Activated CD4-positive, alpha-beta T cell treated with anti-CD3 and anti-CD28 coated beads for 36 hours (primary cell): ENCODE results near the gene PCSK9. TPM values are rescaled to one million over a fixed set of nuclear protein-coding genes. Genes with fewer than 3 reads are reported as not detected.

ENCODE experiments used
- ATAC-seq: fragments of 200-7000 bp; cut with Tn5 transposase; one replicate; pipeline ENCODE4 v1.10.0; 2021; ENCODE audit warnings: mild to moderate bottlenecking, moderate library complexity
- CTCF ChIA-PET: fragments of 350-600 bp; sonication (Branson Sonifier 250); formaldehyde crosslinking; loops from one replicate; lab custom pipeline; 2021; ENCODE audit warnings: antibody characterized with exemption; lab: Charles Lee
- POLR2A ChIA-PET: fragments of 350-600 bp; sonication (Branson Sonifier 250); formaldehyde crosslinking; loops from one replicate; lab custom pipeline; 2021; ENCODE audit warnings: antibody characterized with exemption, inconsistent platforms; lab: Charles Lee
- DNase-seq: peaks from one replicate; pipeline ENCODE4 v3.0.0-alpha.2; 2020
- H3K27ac Mint-ChIP-seq: one replicate; pipeline ENCODE4 v1.8.0; 2021; ENCODE audit warnings: mixed read lengths
- H3K27me3 Mint-ChIP-seq: one replicate; pipeline ENCODE4 v1.8.0; 2021; ENCODE audit warnings: mixed read lengths
- H3K36me3 Mint-ChIP-seq: one replicate; pipeline ENCODE4 v1.8.0; 2021; ENCODE audit warnings: low read depth, mixed read lengths
- H3K4me1 Mint-ChIP-seq: one replicate; pipeline ENCODE4 v1.8.0; 2021; ENCODE audit warnings: mixed read lengths
- H3K4me3 Mint-ChIP-seq: one replicate; pipeline ENCODE4 v1.8.0; 2021; ENCODE audit warnings: mild to moderate bottlenecking, moderate library complexity, mixed read lengths
- H3K9me3 Mint-ChIP-seq: one replicate; pipeline ENCODE4 v1.8.0; 2021; ENCODE audit warnings: low read depth, mixed read lengths
- intact Hi-C, 2 experiments: fragments of 100-400 bp; cut with DNase I in 1 of 2; cut with micrococcal nuclease in 1 of 2; formaldehyde crosslinking; loops; one replicate each; pipeline versions ENCODE4 v1.14.2 to v1.15.1; 2022 to 2024; cut with DNase I, micrococcal nuclease
- total RNA-seq, 2 experiments: library from RNA; stranded (reverse); gene quantifications; one replicate each; pipeline ENCODE4 v1.2.3, GENCODE V29; 2021

The PCSK9 gene
- total RNA-seq, 2 experiments from 2014 or later, result not detected

- Mint-ChIP-seq H3K9me3 (no peaks in the 10 kb centered on the region), H3K4me3 (no peak overlapping the region), H3K27me3 (peaks cover 44% of the 10 kb centered on the region), H3K27ac (no peak overlapping the region), H3K36me3 (no peaks in the 10 kb centered on the region), H3K4me1 (no peaks in the 10 kb centered on the region)
- POLR2A ChIA-PET, result no interaction called here
- ATAC-seq (no peak), DNase-seq (no peak)
- CTCF ChIA-PET, result interaction anchor here (0.7 to 1.7 kb wide), 4 partner anchors 10 to 345 kb away, joined by 4 to 8 read pairs (median 4); no protein-coding TSS in a partner anchor
- intact Hi-C loops, result no loop called here
Observed at GRCh38 chr1:55034476-55035133, 4.7 kb upstream of the PCSK9 start.

GRCh38 chr1:55035904-55036303, 3.4 kb upstream of the PCSK9 start:
- ChIA-PET POLR2A (no interaction called here), CTCF (interaction anchor here (1.0 to 1.7 kb wide), 2 partner anchors 14 to 17 kb away, joined by 3 to 5 read pairs; no protein-coding TSS in a partner anchor)
- ATAC-seq (no peak), DNase-seq (no peak)
- H3K9me3 Mint-ChIP-seq, result no peaks in the 10 kb centered on the region
- intact Hi-C loops, result no loop called here
- H3K27me3 Mint-ChIP-seq, result peaks cover 49% of the 10 kb centered on the region
- H3K4me3 Mint-ChIP-seq, result no peak overlapping the region
- no peaks in the 10 kb centered on the region for H3K36me3 Mint-ChIP-seq
- no peak overlapping the region for H3K27ac Mint-ChIP-seq
- no peaks in the 10 kb centered on the region for H3K4me1 Mint-ChIP-seq

GRCh38 chr1:55037733-55038551, 1.4 kb upstream of the PCSK9 start:
- Mint-ChIP-seq H3K36me3 (no peaks in the 10 kb centered on the region), H3K9me3 (no peaks in the 10 kb centered on the region), H3K27ac (no peak overlapping the region), H3K4me3 (no peak overlapping the region), H3K27me3 (peaks cover 54% of the 10 kb centered on the region), H3K4me1 (no peaks in the 10 kb centered on the region)
- no peak for ATAC-seq
- POLR2A ChIA-PET, result interaction anchor here (0.5 kb wide), 1 partner anchor 448 kb away, joined by 7 read pairs; no protein-coding TSS in a partner anchor
- intact Hi-C loops, result no loop called here
- DNase-seq, result no peak
- CTCF ChIA-PET, result no interaction called here

- no peak overlapping the region for H3K4me3 Mint-ChIP-seq
- H3K27me3 Mint-ChIP-seq, result peaks cover 52% of the 10 kb centered on the region
- H3K4me1 Mint-ChIP-seq, result no peaks in the 10 kb centered on the region
- no peaks in the 10 kb centered on the region for H3K9me3 Mint-ChIP-seq
- POLR2A ChIA-PET, result no interaction called here
- H3K27ac Mint-ChIP-seq, result no peak overlapping the region
- DNase-seq (no peak), ATAC-seq (no peak)
- CTCF ChIA-PET, result no interaction called here
- H3K36me3 Mint-ChIP-seq, result no peaks in the 10 kb centered on the region
- intact Hi-C loops, result no loop called here
Observed at GRCh38 chr1:55038552-55038838, 853 bp upstream of the PCSK9 start.

- Mint-ChIP-seq H3K36me3 (no peaks in the 10 kb centered on the region), H3K9me3 (no peaks in the 10 kb centered on the region), H3K27me3 (peaks cover 54% of the 10 kb centered on the region), H3K4me3 (no peak overlapping the region), H3K4me1 (no peaks in the 10 kb centered on the region), H3K27ac (no peak overlapping the region)
- POLR2A ChIA-PET, result no interaction called here
- DNase-seq (no peak), ATAC-seq (no peak)
- intact Hi-C loops, result no loop called here
- CTCF ChIA-PET, result no interaction called here
Observed at GRCh38 chr1:55038974-55039341, 390 bp upstream of the PCSK9 start.

- ATAC-seq (no peak), DNase-seq (no peak)
- Mint-ChIP-seq H3K9me3 (no peaks in the 10 kb centered on the region), H3K36me3 (no peaks in the 10 kb centered on the region), H3K4me3 (no peak overlapping the region), H3K4me1 (no peaks in the 10 kb centered on the region), H3K27me3 (peaks cover 51% of the 10 kb centered on the region), H3K27ac (no peak overlapping the region)
- intact Hi-C loops, result no loop called here
- ChIA-PET POLR2A (no interaction called here), CTCF (interaction anchor here (0.5 to 0.6 kb wide), 2 partner anchors 100 to 1002 kb away, joined by 3 read pairs; no protein-coding TSS in a partner anchor)
Observed at GRCh38 chr1:55040083-55040932, 960 bp downstream of the PCSK9 start.

GRCh38 chr1:55040933-55041494, 1.7 kb downstream of the PCSK9 start:
- Mint-ChIP-seq H3K27me3 (peaks cover 46% of the 10 kb centered on the region), H3K9me3 (no peaks in the 10 kb centered on the region), H3K4me1 (no peaks in the 10 kb centered on the region), H3K4me3 (no peak overlapping the region), H3K27ac (no peak overlapping the region), H3K36me3 (no peaks in the 10 kb centered on the region)
- POLR2A ChIA-PET, result no interaction called here
- intact Hi-C loops, result no loop called here
- DNase-seq (no peak), ATAC-seq (peak; percentile 30)
- CTCF ChIA-PET, result interaction anchor here (0.5 to 0.6 kb wide), 2 partner anchors 101 to 1002 kb away, joined by 3 read pairs; no protein-coding TSS in a partner anchor

- intact Hi-C loops, result no loop called here
- no peak for ATAC-seq
- POLR2A ChIA-PET, result no interaction called here
- Mint-ChIP-seq H3K4me1 (no peaks in the 10 kb centered on the region), H3K4me3 (no peak overlapping the region), H3K27me3 (peaks cover 42% of the 10 kb centered on the region), H3K9me3 (no peaks in the 10 kb centered on the region), H3K36me3 (no peaks in the 10 kb centered on the region), H3K27ac (no peak overlapping the region)
- no peak for DNase-seq
- CTCF ChIA-PET, result no interaction called here
Observed at GRCh38 chr1:55041613-55042012, 2.3 kb downstream of the PCSK9 start.

GRCh38 chr1:55043011-55043410, 3.7 kb downstream of the PCSK9 start:
- H3K36me3 Mint-ChIP-seq, result no peaks in the 10 kb centered on the region
- DNase-seq (no peak), ATAC-seq (no peak)
- H3K4me1 Mint-ChIP-seq, result no peaks in the 10 kb centered on the region
- intact Hi-C loops, result no loop called here
- ChIA-PET CTCF (interaction anchor here (0.6 kb wide), 1 partner anchor 9 kb away, joined by 3 read pairs; no protein-coding TSS in a partner anchor), POLR2A (no interaction called here)
- H3K4me3 Mint-ChIP-seq, result no peak overlapping the region
- H3K9me3 Mint-ChIP-seq, result no peaks in the 10 kb centered on the region
- H3K27me3 Mint-ChIP-seq, result peaks cover 31% of the 10 kb centered on the region
- H3K27ac Mint-ChIP-seq, result no peak overlapping the region

- CTCF ChIA-PET, result interaction anchor here (1.2 to 1.4 kb wide), 2 partner anchors 8 to 21 kb away, joined by 3 to 8 read pairs; no protein-coding TSS in a partner anchor
- H3K9me3 Mint-ChIP-seq, result no peaks in the 10 kb centered on the region
- no peak for DNase-seq
- no peaks in the 10 kb centered on the region for H3K4me1 Mint-ChIP-seq
- no peak overlapping the region for H3K27ac Mint-ChIP-seq
- H3K36me3 Mint-ChIP-seq, result no peaks in the 10 kb centered on the region
- H3K27me3 Mint-ChIP-seq, result peaks cover 24% of the 10 kb centered on the region
- POLR2A ChIA-PET, result no interaction called here
- H3K4me3 Mint-ChIP-seq, result no peak overlapping the region
- intact Hi-C loops, result no loop called here
- ATAC-seq, result no peak
Observed at GRCh38 chr1:55043726-55044125, 4.4 kb downstream of the PCSK9 start.
